HG03432 (cell line): ENCODE measurements around the gene SLC1A2.

Experiments used
- ATAC-seq: cut with Tn5 transposase; IDR thresholded peaks from one replicate; pipeline ENCODE4 v1.9.1; 2021; ENCODE audit warnings: mild to moderate bottlenecking, moderate library complexity; ENCODE audit not compliant: unreplicated experiment

SLC1A2 gene

DNA sequence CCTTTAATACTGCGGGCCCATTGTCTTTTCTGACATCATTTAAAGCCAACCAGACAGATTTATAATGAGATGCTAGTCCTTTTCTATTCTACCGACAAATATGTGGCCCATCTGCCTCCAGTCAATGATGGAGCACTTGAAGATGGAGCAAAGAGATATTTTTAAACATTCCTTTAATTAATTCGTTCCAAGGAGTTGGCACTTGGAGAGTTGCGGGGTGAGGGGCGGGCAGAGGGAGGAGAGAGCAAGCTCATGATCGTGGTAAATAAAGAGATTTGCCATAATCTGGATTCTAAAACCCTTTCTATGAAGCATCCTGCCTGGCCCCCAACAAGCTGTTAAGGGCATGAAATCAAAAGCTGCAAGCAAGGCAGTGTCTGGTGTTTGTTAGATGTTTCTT is 5.0 kb downstream of the SLC1A2 start:
- no peak for ATAC-seq

GRCh38 chr11:35413598-35413997 is 5.8 kb downstream of the SLC1A2 start:
- no peak for ATAC-seq

DNA sequence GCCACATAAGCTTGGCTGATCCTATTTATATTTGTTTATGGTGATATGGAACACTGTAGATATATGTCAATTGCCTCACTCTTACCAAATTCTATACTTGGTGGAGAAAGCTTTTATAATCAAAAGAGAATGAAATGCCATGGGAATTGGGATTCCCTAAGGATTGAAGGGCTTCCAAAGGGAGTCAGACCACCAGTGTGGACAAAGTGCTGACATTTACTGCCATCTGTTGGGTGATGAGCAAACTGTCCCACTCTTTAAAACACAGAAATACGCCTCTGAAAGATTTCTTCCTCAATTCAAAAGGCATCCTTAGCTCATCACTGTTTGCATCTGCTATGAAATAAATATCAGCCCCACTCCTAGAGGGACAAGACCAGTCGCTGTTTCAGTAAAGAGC is 7.1 kb downstream of the SLC1A2 start:
- no peak for ATAC-seq

- ATAC-seq, result no peak
Measured at GRCh38 chr11:35407041-35407440, 12.3 kb downstream of the SLC1A2 start.

DNA sequence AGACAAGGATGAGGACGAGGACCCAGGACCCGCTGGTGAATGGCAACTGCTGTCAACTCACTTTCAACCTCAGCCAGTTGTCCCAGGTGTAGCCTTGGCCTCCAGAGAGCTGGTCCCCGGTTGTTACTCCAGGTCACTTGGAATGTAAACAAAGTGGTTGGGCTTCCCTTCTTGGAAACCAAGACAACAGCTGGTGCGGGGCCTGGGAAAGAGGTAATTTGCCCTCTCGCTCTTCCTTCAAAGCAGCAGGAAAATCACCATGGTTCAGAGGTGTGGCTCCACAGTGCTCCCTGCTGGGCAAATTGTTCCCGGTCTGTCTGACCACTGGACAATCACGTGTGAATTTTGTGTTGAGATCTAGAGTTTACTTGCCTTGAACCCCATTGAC is 15.0 kb downstream of the SLC1A2 start:
- ATAC-seq, result no peak

DNA sequence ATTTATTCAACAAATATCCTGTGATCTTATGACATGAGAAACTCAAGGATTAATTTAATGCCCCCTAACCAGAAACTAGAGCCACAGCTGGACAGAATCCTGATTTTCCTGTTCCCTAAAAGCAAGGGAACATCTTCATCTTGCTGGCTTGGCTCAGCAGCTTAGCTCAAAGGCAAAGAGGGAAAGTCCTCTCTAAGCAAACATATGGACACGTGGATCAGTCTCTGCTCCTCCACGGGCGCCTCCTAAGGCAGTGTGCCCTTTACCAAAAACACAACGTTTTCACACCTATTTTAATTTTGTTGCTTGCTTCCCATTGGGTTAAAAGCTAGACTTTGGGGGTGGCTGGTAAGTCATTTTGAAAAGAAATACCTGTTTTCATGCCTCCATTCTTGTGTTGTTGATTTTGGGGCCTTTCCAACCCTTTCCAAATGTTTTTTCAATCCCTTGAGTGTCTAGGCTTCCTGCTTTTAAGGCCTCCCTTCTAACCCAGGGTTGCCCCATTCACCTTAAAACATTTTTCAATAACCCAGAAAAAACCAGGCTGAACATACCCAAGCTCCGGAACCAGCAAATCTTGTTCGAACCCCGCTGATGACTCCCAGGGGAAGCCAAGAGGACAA is 15.5 kb downstream of the SLC1A2 start:
- no peak for ATAC-seq

GRCh38 chr11:35402751-35403660 is 16.4 kb downstream of the SLC1A2 start:
- ATAC-seq, result no peak

- no peak for ATAC-seq
Measured at GRCh38 chr11:35398881-35399280, 20.5 kb downstream of the SLC1A2 start.

GRCh38 chr11:35394941-35395340 is 24.4 kb downstream of the SLC1A2 start:
- ATAC-seq, result no peak

- ATAC-seq, result no peak
Measured at GRCh38 chr11:35393098-35393497, 26.3 kb downstream of the SLC1A2 start.

DNA sequence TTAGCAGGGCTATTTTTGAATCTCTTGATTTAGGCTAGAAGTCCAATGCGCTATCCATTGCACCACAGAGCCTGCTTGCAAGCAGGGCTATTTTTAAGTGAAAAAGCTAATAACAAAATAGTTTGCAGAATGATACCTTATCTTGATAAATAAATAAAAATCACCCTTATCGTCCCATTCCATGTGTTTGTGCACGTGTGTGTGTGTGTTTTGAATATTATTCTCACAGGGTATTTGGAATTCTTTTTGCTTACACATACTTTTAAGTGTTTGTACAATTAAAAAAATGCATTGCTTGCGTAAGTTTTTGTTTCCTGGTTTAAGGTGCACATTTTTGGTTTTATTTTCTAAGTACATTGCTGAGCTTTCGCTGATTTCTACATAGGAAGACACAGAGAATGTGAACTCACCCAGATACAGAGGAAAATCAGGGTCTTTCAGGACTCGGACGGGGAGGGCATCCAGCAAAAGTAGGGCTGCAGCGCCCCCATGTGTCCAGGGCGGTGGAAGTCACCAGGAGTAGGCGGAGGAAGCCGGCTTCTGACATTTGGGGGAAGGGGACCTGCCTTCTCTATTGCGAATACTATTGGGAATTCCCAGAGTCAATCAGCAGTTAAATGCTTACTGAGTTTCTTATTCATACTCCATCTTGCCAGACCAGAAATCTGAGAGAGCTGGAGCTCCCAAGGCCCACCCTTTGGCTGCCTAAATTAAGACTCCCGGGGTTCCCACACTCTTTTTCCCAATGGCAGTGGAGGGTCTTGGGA is 27.3 kb downstream of the SLC1A2 start:
- ATAC-seq, result peak; percentile 64

- peak; percentile 88 for ATAC-seq
Measured at GRCh38 chr11:35390737-35391682, 28.3 kb downstream of the SLC1A2 start.

- ATAC-seq, result no peak
Measured at GRCh38 chr11:35389897-35390465, 29.4 kb downstream of the SLC1A2 start.

DNA sequence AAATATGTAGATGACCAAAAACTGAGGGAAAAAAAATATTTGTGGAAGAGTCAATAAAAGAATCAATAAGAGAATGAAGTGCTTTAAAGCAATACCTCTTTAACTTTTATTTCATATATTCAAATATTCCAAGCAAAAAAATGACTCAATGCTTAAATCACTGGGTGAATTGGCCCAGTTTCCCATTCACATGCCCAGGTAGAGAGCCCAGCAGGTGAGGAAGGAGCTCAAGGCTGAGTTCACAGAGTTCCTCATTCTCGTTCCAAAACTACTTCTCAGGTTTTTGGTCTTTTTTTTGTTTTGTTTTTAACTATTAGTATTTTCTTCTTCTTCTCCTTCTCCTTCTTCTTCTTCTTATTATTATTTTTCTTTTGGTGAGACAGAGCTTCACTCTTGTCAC is 30.2 kb downstream of the SLC1A2 start:
- ATAC-seq, result no peak

DNA sequence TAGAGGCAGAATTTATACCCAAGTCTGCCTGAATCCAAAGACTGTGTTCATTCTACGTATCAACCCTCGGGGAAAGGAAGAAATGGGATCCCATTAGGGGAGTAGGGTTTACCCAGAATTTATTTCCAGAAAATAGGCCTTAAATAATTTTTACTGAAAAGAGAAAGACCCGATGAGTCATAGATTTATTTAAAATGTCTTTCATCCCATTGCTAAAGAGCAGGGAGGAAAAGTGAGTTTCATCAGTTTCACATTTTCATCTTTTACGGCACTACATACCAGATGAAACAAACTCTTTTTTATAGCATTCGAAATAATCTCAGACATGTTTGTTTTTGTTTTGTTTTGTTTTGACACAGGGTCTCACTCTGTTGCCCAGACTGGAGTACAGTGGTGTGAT is 31.3 kb downstream of the SLC1A2 start:
- no peak for ATAC-seq

GRCh38 chr11:35387111-35387982 is 32.0 kb downstream of the SLC1A2 start:
- no peak for ATAC-seq

- ATAC-seq, result no peak
Measured at GRCh38 chr11:35383953-35384352, 35.4 kb downstream of the SLC1A2 start.

DNA sequence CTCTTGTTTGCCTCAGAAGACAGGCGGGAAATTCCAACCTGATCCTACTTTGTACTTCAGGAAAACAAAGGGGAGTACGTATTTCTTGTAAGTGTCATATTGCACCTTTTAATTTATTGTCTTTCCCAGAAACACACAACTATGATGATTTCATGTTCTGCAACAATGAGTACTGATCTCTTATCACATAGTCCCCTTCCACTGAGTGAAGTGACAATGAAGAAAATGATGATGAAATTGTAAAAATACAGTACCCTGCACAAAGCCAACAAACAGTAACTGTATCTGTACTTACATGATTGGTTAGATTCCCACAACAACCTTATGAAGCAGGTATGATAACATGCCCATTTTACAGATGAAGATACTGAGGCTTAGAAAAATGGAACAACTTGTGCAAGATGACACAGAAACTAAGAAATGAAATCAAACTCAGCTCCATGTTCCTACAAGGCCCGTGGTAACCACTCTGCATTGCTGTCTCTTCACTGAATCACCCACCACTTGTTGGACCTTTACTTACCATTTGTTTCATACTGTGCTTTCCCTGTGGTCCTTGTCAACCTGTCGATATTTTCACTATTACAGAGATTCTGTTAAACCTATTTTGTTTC is 37.5 kb downstream of the SLC1A2 start:
- no peak for ATAC-seq

- no peak for ATAC-seq
Measured at GRCh38 chr11:35380603-35381002, 38.8 kb downstream of the SLC1A2 start.
